KMS-11 (cell line): Measurements from ENCODE around the gene CCSER1.
"Not testable (repeated sequence)": the region's sequence is repeated elsewhere in the genome, so short reads cannot be mapped to it uniquely, and the experiment has no call there.

Experiments used
- H2AFZ ChIP-seq: fragments of 200-600 bp; sonication (generic); 2 replicates; pipeline ENCODE4 v1.6.1; 2016; ENCODE audit warnings: antibody characterized with exemption, mixed run types, low read depth
- H3K27ac ChIP-seq: fragments of 200-600 bp; sonication (generic); 2 replicates; pipeline ENCODE4 v1.6.1; 2016; ENCODE audit warnings: mild to moderate bottlenecking, mixed run types
- H3K27me3 ChIP-seq: fragments of 200-600 bp; sonication (generic); 2 replicates; pipeline ENCODE4 v1.6.1; 2017; ENCODE audit warnings: mild to moderate bottlenecking, low read depth, mixed run types, moderate library complexity; ENCODE audit not compliant: insufficient read depth
- H3K36me3 ChIP-seq: fragments of 200-600 bp; sonication (generic); 2 replicates; pipeline ENCODE4 v1.6.1; 2017; ENCODE audit warnings: mild to moderate bottlenecking, mixed run types; ENCODE audit not compliant: insufficient read depth
- H3K4me1 ChIP-seq: fragments of 200-600 bp; sonication (generic); 2 replicates; pipeline ENCODE4 v1.6.1; 2016; ENCODE audit warnings: mild to moderate bottlenecking, low read depth, mixed run types; ENCODE audit not compliant: poor library complexity, severe bottlenecking
- H3K4me2 ChIP-seq: fragments of 200-600 bp; sonication (generic); 2 replicates; pipeline ENCODE4 v1.7.0; 2016; ENCODE audit warnings: mild to moderate bottlenecking, mixed run types
- H3K4me3 ChIP-seq: fragments of 200-600 bp; sonication (generic); IDR thresholded peaks from 2 replicates; pipeline ENCODE4 v1.6.1; 2017; ENCODE audit warnings: low read depth, low read length, mixed read lengths; ENCODE audit not compliant: insufficient read depth
- H3K79me2 ChIP-seq: fragments of 200-600 bp; sonication (generic); 2 replicates; pipeline ENCODE4 v1.6.1; 2016; ENCODE audit warnings: low read depth, mixed run types; ENCODE audit not compliant: insufficient read depth
- H3K9ac ChIP-seq: fragments of 200-600 bp; sonication (generic); 2 replicates; pipeline ENCODE4 v1.6.1; 2016; ENCODE audit warnings: mild to moderate bottlenecking, mixed run types
- H4K20me1 ChIP-seq: fragments of 200-600 bp; sonication (generic); 2 replicates; pipeline ENCODE4 v1.6.1; 2016; ENCODE audit warnings: mild to moderate bottlenecking, mixed run types; ENCODE audit not compliant: insufficient read depth
- TF ChIP-seq, protein P1 (sequence below): fragments of 200-600 bp; sonication (generic); conservative IDR thresholded peaks from 2 replicates; pipeline ENCODE4 v1.6.1; 2017; ENCODE audit warnings: low read depth, mild to moderate bottlenecking, antibody characterized with exemption, low read length, moderate library complexity, mixed read lengths

The CCSER1 gene

DNA sequence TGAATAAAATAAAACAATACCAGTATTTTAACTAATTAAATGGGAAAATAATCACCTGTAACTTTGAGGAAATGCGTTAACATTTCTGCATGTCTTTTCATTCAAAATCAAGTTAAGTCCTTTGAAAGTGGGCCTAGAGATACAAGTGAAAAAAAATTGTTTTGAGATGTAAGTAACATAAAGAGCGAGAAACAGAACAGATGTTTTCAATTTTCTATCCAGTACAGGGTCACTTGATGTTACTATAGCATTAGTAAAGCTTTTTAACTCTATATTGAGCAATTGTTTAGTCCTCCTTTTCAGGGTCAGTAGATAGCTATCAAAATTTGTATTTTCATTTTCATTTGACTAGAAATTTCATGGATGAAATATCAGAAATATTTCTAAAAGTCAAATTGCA lies 761.4 kb downstream of the CCSER1 start:
- Histone ChIP-seq H3K4me2 (no peak overlapping the region), H3K4me3 (no peak overlapping the region), H3K36me3 (no peaks in the 10 kb centered on the region), H2AFZ (no peak overlapping the region), H3K79me2 (no peaks in the 10 kb centered on the region), H3K27ac (no peak overlapping the region), H3K4me1 (no peaks in the 10 kb centered on the region), H3K27me3 (no peaks in the 10 kb centered on the region), H4K20me1 (no peaks in the 10 kb centered on the region), H3K9ac (no peak overlapping the region)
- TF ChIP-seq, protein P1, sequence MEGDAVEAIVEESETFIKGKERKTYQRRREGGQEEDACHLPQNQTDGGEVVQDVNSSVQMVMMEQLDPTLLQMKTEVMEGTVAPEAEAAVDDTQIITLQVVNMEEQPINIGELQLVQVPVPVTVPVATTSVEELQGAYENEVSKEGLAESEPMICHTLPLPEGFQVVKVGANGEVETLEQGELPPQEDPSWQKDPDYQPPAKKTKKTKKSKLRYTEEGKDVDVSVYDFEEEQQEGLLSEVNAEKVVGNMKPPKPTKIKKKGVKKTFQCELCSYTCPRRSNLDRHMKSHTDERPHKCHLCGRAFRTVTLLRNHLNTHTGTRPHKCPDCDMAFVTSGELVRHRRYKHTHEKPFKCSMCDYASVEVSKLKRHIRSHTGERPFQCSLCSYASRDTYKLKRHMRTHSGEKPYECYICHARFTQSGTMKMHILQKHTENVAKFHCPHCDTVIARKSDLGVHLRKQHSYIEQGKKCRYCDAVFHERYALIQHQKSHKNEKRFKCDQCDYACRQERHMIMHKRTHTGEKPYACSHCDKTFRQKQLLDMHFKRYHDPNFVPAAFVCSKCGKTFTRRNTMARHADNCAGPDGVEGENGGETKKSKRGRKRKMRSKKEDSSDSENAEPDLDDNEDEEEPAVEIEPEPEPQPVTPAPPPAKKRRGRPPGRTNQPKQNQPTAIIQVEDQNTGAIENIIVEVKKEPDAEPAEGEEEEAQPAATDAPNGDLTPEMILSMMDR, result no peak

- H3K27ac ChIP-seq, result no peak overlapping the region
- no peaks in the 10 kb centered on the region for H3K79me2 ChIP-seq
- TF ChIP-seq, protein P1, result no peak
- H2AFZ ChIP-seq, result no peak overlapping the region
- H3K4me3 ChIP-seq, result no peak overlapping the region
- H3K27me3 ChIP-seq, result no peaks in the 10 kb centered on the region
- no peak overlapping the region for H3K4me2 ChIP-seq
- H3K4me1 ChIP-seq, result no peaks in the 10 kb centered on the region
- H3K36me3 ChIP-seq, result no peaks in the 10 kb centered on the region
- H3K9ac ChIP-seq, result no peak overlapping the region
- no peaks in the 10 kb centered on the region for H4K20me1 ChIP-seq
These were observed 762.0 kb downstream of the CCSER1 start for GRCh38 chr4:90889171-90889570.

DNA sequence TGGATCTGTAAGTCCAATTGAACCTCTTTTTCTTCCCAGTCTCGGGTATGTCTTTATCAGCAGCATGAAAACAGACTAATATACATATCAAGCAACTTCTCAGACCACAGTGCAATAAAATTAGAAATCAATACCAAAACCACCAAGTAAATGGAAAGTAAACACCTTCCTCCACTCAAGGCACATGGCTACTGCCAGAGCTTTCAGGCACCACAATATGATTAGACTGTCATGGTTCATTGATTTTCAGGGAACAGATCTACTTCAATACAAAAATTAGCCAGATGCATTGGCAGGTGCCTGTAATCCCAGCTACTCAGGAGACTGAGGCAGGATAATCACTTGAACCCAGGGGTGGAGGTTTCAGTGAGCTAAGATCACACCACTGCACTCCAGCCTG lies 776.2 kb downstream of the CCSER1 start:
- H3K4me2 ChIP-seq, H3K79me2 ChIP-seq, H2AFZ ChIP-seq, H3K4me3 ChIP-seq, H4K20me1 ChIP-seq, H3K27me3 ChIP-seq, H3K9ac ChIP-seq, H3K36me3 ChIP-seq, H3K4me1 ChIP-seq, H3K27ac ChIP-seq: not testable (repeated sequence)

GRCh38 chr4:90904021-90904420 lies 776.8 kb downstream of the CCSER1 start:
- Histone ChIP-seq H2AFZ (no peak overlapping the region), H3K79me2 (no peaks in the 10 kb centered on the region), H3K4me2 (no peak overlapping the region), H4K20me1 (no peaks in the 10 kb centered on the region), H3K4me3 (no peak overlapping the region), H3K27me3 (no peaks in the 10 kb centered on the region), H3K27ac (no peak overlapping the region), H3K36me3 (no peaks in the 10 kb centered on the region), H3K4me1 (peaks cover 5% of the 10 kb centered on the region), H3K9ac (no peak overlapping the region)
- TF ChIP-seq, protein P1, result no peak

DNA sequence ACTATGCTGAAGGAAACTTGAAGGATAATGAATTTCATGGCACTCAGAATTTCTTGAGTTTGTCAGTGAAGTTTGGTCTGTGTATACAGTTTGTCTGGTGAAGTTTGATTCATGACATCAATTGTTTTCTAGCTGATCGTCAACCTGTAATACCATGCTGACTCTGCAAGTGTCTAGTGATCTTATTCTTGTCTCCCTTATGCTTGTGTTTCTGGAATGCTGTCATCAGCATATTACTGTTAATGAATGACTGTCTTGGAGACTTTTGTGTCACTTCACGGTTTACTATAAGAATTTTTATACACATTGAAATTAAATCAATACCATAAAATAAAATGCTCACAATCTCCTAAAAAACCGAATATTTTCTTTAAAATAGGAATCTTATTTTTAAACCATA lies 779.0 kb downstream of the CCSER1 start:
- H4K20me1 ChIP-seq, result no peaks in the 10 kb centered on the region
- TF ChIP-seq, protein P1, result no peak
- no peaks in the 10 kb centered on the region for H3K79me2 ChIP-seq
- no peak overlapping the region for H3K4me3 ChIP-seq
- no peak overlapping the region for H2AFZ ChIP-seq
- H3K4me1 ChIP-seq, result peaks cover 5% of the 10 kb centered on the region
- H3K4me2 ChIP-seq, result no peak overlapping the region
- H3K36me3 ChIP-seq, result no peaks in the 10 kb centered on the region
- H3K9ac ChIP-seq, result no peak overlapping the region
- H3K27me3 ChIP-seq, result no peaks in the 10 kb centered on the region
- no peak overlapping the region for H3K27ac ChIP-seq

- not testable (repeated sequence) for H3K4me1 ChIP-seq, H4K20me1 ChIP-seq, H3K36me3 ChIP-seq, H3K27ac ChIP-seq, H3K27me3 ChIP-seq, H2AFZ ChIP-seq, H3K9ac ChIP-seq, H3K79me2 ChIP-seq, H3K4me3 ChIP-seq, H3K4me2 ChIP-seq
These were observed 784.7 kb downstream of the CCSER1 start for GRCh38 chr4:90911724-90912434.
